ENCODE measurements around the gene MUC21.

The MUC21 gene

GRCh38 chr6:31025595-31025994, 42.1 kb downstream of the MUC21 start:
- no peaks in the 10 kb centered on the region for H3K4me1 ChIP-seq (ENCODE audit: insufficient read depth, insufficient read length)
- H3K27me3 ChIP-seq (ENCODE audit: insufficient read depth, insufficient read length): peaks cover 29% of the 10 kb centered on the region
- DNase-seq (ENCODE audit: low read depth, low spot score): no peak
- no peaks in the 10 kb centered on the region for H3K36me3 ChIP-seq (ENCODE audit: insufficient read depth, insufficient read length, low read length)
- H3K4me3 ChIP-seq (ENCODE audit: insufficient read length, low read depth): no peak overlapping the region
- no peak overlapping the region for H3K9ac ChIP-seq (ENCODE audit: insufficient read length, low read depth)
- no peak for TF ChIP-seq ZNF274 (IDR thresholded peaks at IDR 0.05; ENCODE audit: low read depth, low read length)
- TF ChIP-seq YY1 (IDR thresholded peaks at IDR 0.05; ENCODE audit: insufficient read depth, insufficient read length): no peak
- no peak for TF ChIP-seq SUZ12 (IDR thresholded peaks at IDR 0.05; ENCODE audit: extremely low read depth, insufficient read depth, insufficient read length)
- H3K9me3 ChIP-seq (ENCODE audit: insufficient read depth, low read length): peaks cover 16% of the 10 kb centered on the region; the same call in 1 of the 2 replicates

GRCh38 chr6:31031095-31031494, 47.6 kb downstream of the MUC21 start:
- DNase-seq (ENCODE audit: low read depth, low spot score): no peak
- TF ChIP-seq YY1 (IDR thresholded peaks at IDR 0.05; ENCODE audit: insufficient read depth, insufficient read length) (no peak), ZNF274 (IDR thresholded peaks at IDR 0.05; ENCODE audit: low read depth, low read length) (no peak), SUZ12 (IDR thresholded peaks at IDR 0.05; ENCODE audit: extremely low read depth, insufficient read depth, insufficient read length) (no peak)

GRCh38 chr6:31033075-31033474, 49.6 kb downstream of the MUC21 start:
- no peak for DNase-seq (ENCODE audit: low read depth, low spot score)
- H3K9me3 ChIP-seq (ENCODE audit: insufficient read depth, low read length): peaks cover 6% of the 10 kb centered on the region; the same call in 1 of the 2 replicates
- H3K27me3 ChIP-seq (ENCODE audit: insufficient read depth, insufficient read length): peaks cover 16% of the 10 kb centered on the region
- no peak overlapping the region for H3K9ac ChIP-seq (ENCODE audit: insufficient read length, low read depth)
- H3K36me3 ChIP-seq (ENCODE audit: insufficient read depth, insufficient read length, low read length): no peaks in the 10 kb centered on the region
- peaks cover 7% of the 10 kb centered on the region for H3K4me1 ChIP-seq (ENCODE audit: insufficient read depth, insufficient read length)
- no peak overlapping the region for H3K4me3 ChIP-seq (ENCODE audit: insufficient read length, low read depth)
- TF ChIP-seq YY1 (IDR thresholded peaks at IDR 0.05; ENCODE audit: insufficient read depth, insufficient read length) (no peak), SUZ12 (IDR thresholded peaks at IDR 0.05; ENCODE audit: extremely low read depth, insufficient read depth, insufficient read length) (no peak), ZNF274 (IDR thresholded peaks at IDR 0.05; ENCODE audit: low read depth, low read length) (no peak)

More at GRCh38 chr6:31031095-31031494, 47.6 kb downstream of the MUC21 start:
- Histone ChIP-seq H3K4me1 (ENCODE audit: insufficient read depth, insufficient read length) (no peaks in the 10 kb centered on the region), H3K36me3 (ENCODE audit: insufficient read depth, insufficient read length, low read length) (no peaks in the 10 kb centered on the region), H3K9me3 (ENCODE audit: insufficient read depth, low read length) (peaks cover 9% of the 10 kb centered on the region; the same call in 1 of the 2 replicates), H3K27me3 (ENCODE audit: insufficient read depth, insufficient read length) (peaks cover 29% of the 10 kb centered on the region), H3K4me3 (ENCODE audit: insufficient read length, low read depth) (no peak overlapping the region), H3K9ac (ENCODE audit: insufficient read length, low read depth) (no peak overlapping the region)

GRCh38 chr6:31035862-31036497, 52.5 kb downstream of the MUC21 start:
- H3K27me3 ChIP-seq (ENCODE audit: insufficient read depth, insufficient read length): no peaks in the 10 kb centered on the region
- no peak for DNase-seq (ENCODE audit: low read depth, low spot score)
- H3K9me3 ChIP-seq (ENCODE audit: insufficient read depth, low read length): no peaks in the 10 kb centered on the region
- H3K4me3 ChIP-seq (ENCODE audit: insufficient read length, low read depth): no peak overlapping the region
- no peak overlapping the region for H3K9ac ChIP-seq (ENCODE audit: insufficient read length, low read depth)
- TF ChIP-seq ZNF274 (IDR thresholded peaks at IDR 0.05; ENCODE audit: low read depth, low read length) (no peak), SUZ12 (IDR thresholded peaks at IDR 0.05; ENCODE audit: extremely low read depth, insufficient read depth, insufficient read length) (no peak), YY1 (IDR thresholded peaks at IDR 0.05; ENCODE audit: insufficient read depth, insufficient read length) (no peak)
- no peaks in the 10 kb centered on the region for H3K36me3 ChIP-seq (ENCODE audit: insufficient read depth, insufficient read length, low read length)
- peaks cover 7% of the 10 kb centered on the region for H3K4me1 ChIP-seq (ENCODE audit: insufficient read depth, insufficient read length)

- no peak overlapping the region for H3K4me3 ChIP-seq (ENCODE audit: insufficient read length, low read depth)
- H3K9ac ChIP-seq (ENCODE audit: insufficient read length, low read depth): no peak overlapping the region
- no peaks in the 10 kb centered on the region for H3K9me3 ChIP-seq (ENCODE audit: insufficient read depth, low read length)
- no peak for TF ChIP-seq ZNF274 (IDR thresholded peaks at IDR 0.05; ENCODE audit: low read depth, low read length)
- TF ChIP-seq SUZ12 (IDR thresholded peaks at IDR 0.05; ENCODE audit: extremely low read depth, insufficient read depth, insufficient read length): no peak
- no peak for TF ChIP-seq YY1 (IDR thresholded peaks at IDR 0.05; ENCODE audit: insufficient read depth, insufficient read length)
- DNase-seq (ENCODE audit: low read depth, low spot score): no peak
- no peaks in the 10 kb centered on the region for H3K27me3 ChIP-seq (ENCODE audit: insufficient read depth, insufficient read length)
- no peaks in the 10 kb centered on the region for H3K36me3 ChIP-seq (ENCODE audit: insufficient read depth, insufficient read length, low read length)
- peaks cover 7% of the 10 kb centered on the region for H3K4me1 ChIP-seq (ENCODE audit: insufficient read depth, insufficient read length)
Measured at GRCh38 chr6:31037169-31037568, 53.7 kb downstream of the MUC21 start.

GRCh38 chr6:31037682-31038081, 54.2 kb downstream of the MUC21 start:
- Histone ChIP-seq H3K27me3 (ENCODE audit: insufficient read depth, insufficient read length) (no peaks in the 10 kb centered on the region), H3K4me3 (ENCODE audit: insufficient read length, low read depth) (no peak overlapping the region), H3K36me3 (ENCODE audit: insufficient read depth, insufficient read length, low read length) (no peaks in the 10 kb centered on the region), H3K9me3 (ENCODE audit: insufficient read depth, low read length) (no peaks in the 10 kb centered on the region), H3K4me1 (ENCODE audit: insufficient read depth, insufficient read length) (peaks cover 7% of the 10 kb centered on the region), H3K9ac (ENCODE audit: insufficient read length, low read depth) (no peak overlapping the region)
- no peak for DNase-seq (ENCODE audit: low read depth, low spot score)
- no peak for TF ChIP-seq ZNF274 (IDR thresholded peaks at IDR 0.05; ENCODE audit: low read depth, low read length)

GRCh38 chr6:31038559-31038958, 55.0 kb downstream of the MUC21 start:
- TF ChIP-seq ZNF274 (IDR thresholded peaks at IDR 0.05; ENCODE audit: low read depth, low read length): no peak
- TF ChIP-seq SUZ12 (IDR thresholded peaks at IDR 0.05; ENCODE audit: extremely low read depth, insufficient read depth, insufficient read length): no peak
- TF ChIP-seq YY1 (IDR thresholded peaks at IDR 0.05; ENCODE audit: insufficient read depth, insufficient read length): no peak
- no peak for DNase-seq (ENCODE audit: low read depth, low spot score)
- H3K4me1 ChIP-seq (ENCODE audit: insufficient read depth, insufficient read length): peaks cover 7% of the 10 kb centered on the region
- H3K36me3 ChIP-seq (ENCODE audit: insufficient read depth, insufficient read length, low read length): no peaks in the 10 kb centered on the region
- H3K9me3 ChIP-seq (ENCODE audit: insufficient read depth, low read length): no peaks in the 10 kb centered on the region
- no peaks in the 10 kb centered on the region for H3K27me3 ChIP-seq (ENCODE audit: insufficient read depth, insufficient read length)
- H3K9ac ChIP-seq (ENCODE audit: insufficient read length, low read depth): no peak overlapping the region
- H3K4me3 ChIP-seq (ENCODE audit: insufficient read length, low read depth): no peak overlapping the region
